Panc1 (cell line): ENCODE results near the gene SPPL2A. TPM values are rescaled to one million over a fixed set of nuclear protein-coding genes. Genes with fewer than 3 reads are reported as not detected.
A peak's percentile ranks its signal among the peaks of the same experiment; 100 is the strongest.

Experiments
- ATAC-seq: fragments of 200-7000 bp; cut with Tn5 transposase; 2 replicates; pipeline ENCODE4 v1.9.1; 2020; ENCODE audit warnings: mild to moderate bottlenecking, moderate library complexity
- BruUV-seq: library from RNA; stranded (reverse); fragments of 400-500 nt; replicated peaks from 2 replicates; lab custom pipeline; 2021; lab: Mats Ljungman, UMichigan
- CTCF ChIA-PET: fragments of 300-600 bp; sonication (Branson Sonifier 250); formaldehyde crosslinking; loops from one replicate; lab custom pipeline; 2022; ENCODE audit warnings: antibody characterized with exemption; lab: Charles Lee
- POLR2A ChIA-PET: fragments of 300-600 bp; sonication (Branson Sonifier 250); formaldehyde crosslinking; loops from one replicate; lab custom pipeline; 2022; ENCODE audit warnings: antibody characterized with exemption; lab: Charles Lee
- DNase-seq: peaks from one replicate; pipeline ENCODE4 v3.0.0-alpha.2; 2010; ENCODE audit warnings: low read depth, low spot score
- H3K27ac ChIP-seq: 2 replicates; pipeline ENCODE4 v1.5.1; 2011; ENCODE audit warnings: mild to moderate bottlenecking, low read length, inconsistent platforms
- H3K27me3 ChIP-seq: fragments of 200-500 bp; sonication (Bioruptor generic); 2 replicates; pipeline ENCODE4 v1.6.0; 2014; ENCODE audit warnings: low read length, inconsistent platforms; ENCODE audit not compliant: control insufficient read depth, insufficient read depth
- H3K36me3 ChIP-seq: fragments of 200-500 bp; sonication (Bioruptor generic); 2 replicates; pipeline ENCODE4 v1.5.1; 2014; ENCODE audit warnings: inconsistent platforms, mild to moderate bottlenecking, low read length, moderate library complexity; ENCODE audit not compliant: control insufficient read depth, insufficient read depth
- H3K4me1 ChIP-seq: 2 replicates; pipeline ENCODE4 v1.5.1; 2011; ENCODE audit warnings: inconsistent platforms, mild to moderate bottlenecking, low read length, moderate library complexity; ENCODE audit not compliant: control insufficient read depth, insufficient read depth
- H3K4me3 ChIP-seq, 2 experiments: 2 replicates each; pipeline ENCODE4 v1.5.1; 2011 to 2012; ENCODE audit warnings: low read depth in 2 of 2, low read length in 2 of 2, mild to moderate bottlenecking in 2 of 2, inconsistent platforms in 1 of 2, moderate library complexity in 1 of 2
- H3K9me3 ChIP-seq: fragments of 200-500 bp; sonication (Bioruptor generic); 2 replicates; pipeline ENCODE4 v1.5.1; 2014; ENCODE audit warnings: low read depth, mild to moderate bottlenecking, inconsistent platforms, low read length, moderate library complexity; ENCODE audit not compliant: control insufficient read depth, insufficient read depth
- CTCF ChIP-seq: fragments of 450-650 bp; IDR thresholded peaks from 2 replicates; pipeline ENCODE4 v1.5.1; 2017; ENCODE audit warnings: mild to moderate bottlenecking
- POLR2AphosphoS5 ChIP-seq: IDR thresholded peaks from 2 replicates; pipeline ENCODE4 v1.6.1; 2012; ENCODE audit warnings: mild to moderate bottlenecking, low read depth, low read length, moderate library complexity
- REST ChIP-seq, 2 experiments: IDR thresholded peaks; 2 replicates each; pipeline ENCODE4 v1.6.1; 2011 to 2012; ENCODE audit warnings: low read depth in 2 of 2, control low read depth in 1 of 2, low read length in 1 of 2, mild to moderate bottlenecking in 1 of 2, moderate library complexity in 1 of 2; ENCODE audit not compliant: insufficient read depth in 1 of 2
- SIN3A ChIP-seq: IDR thresholded peaks from 2 replicates; pipeline ENCODE4 v1.6.1; 2012; ENCODE audit warnings: low read depth, mild to moderate bottlenecking, low read length, moderate library complexity, borderline replicate concordance; ENCODE audit not compliant: insufficient read depth
- TCF7L2 ChIP-seq: IDR thresholded peaks from 2 replicates; pipeline ENCODE4 v1.6.1; 2011; ENCODE audit warnings: mild to moderate bottlenecking, low read depth, low read length, inconsistent platforms
- in situ Hi-C: cut with HindIII; loops from 2 replicates; pipeline ENCODE4 v1.10.0; 2016; ENCODE audit warnings: low sequenced_read_pairs, low pct_unique_long_range_greater_than_20kb
- intact Hi-C: fragments of 100-400 bp; cut with micrococcal nuclease; formaldehyde crosslinking; loops from one replicate; pipeline ENCODE4 v1.10.0; 2022; ENCODE audit not compliant: unreplicated experiment
- total RNA-seq: library from RNA; stranded (reverse); gene quantifications from one replicate; pipeline ENCODE4 v1.2.1, GENCODE V29; 2021; ENCODE audit not compliant: unreplicated experiment

The SPPL2A gene
- total RNA-seq, 1 experiment from 2014 or later, result 154 TPM

GRCh38 chr15:50767332-50767861 is 1.9 kb upstream of the SPPL2A start:
- ATAC-seq (no peak), DNase-seq (no peak)
- Histone ChIP-seq H3K4me1 (peaks cover 14% of the 10 kb centered on the region; the same call in 1 of the 2 replicates), H3K27me3 (no peaks in the 10 kb centered on the region), H3K9me3 (no peaks in the 10 kb centered on the region), H3K36me3 (no peaks in the 10 kb centered on the region; the same call in 1 of the 2 replicates), H3K27ac (no peak overlapping the region; the same call in 1 of the 2 replicates), H3K4me3 (no peak overlapping the region)
- 0 out of 2 replicates have a peak, but pooled peaks have one; percentile 27 for TF ChIP-seq TCF7L2
- no peak for TF ChIP-seq SIN3A
- ChIA-PET CTCF (interaction anchor here (0.5 kb wide), 1 partner anchor 89 kb away, joined by 4 read pairs; no protein-coding TSS in a partner anchor), POLR2A (no interaction called here)
- in situ Hi-C loops (no loop called here), intact Hi-C loops (loop anchor here (10.0 kb wide), 1 partner anchor 107 kb away; no protein-coding TSS in a partner anchor)
- no TSS peak for BruUV-seq

GRCh38 chr15:50764461-50765194 is 878 bp downstream of the SPPL2A start:
- no peak; the same call in none of the 2 replicates for TF ChIP-seq TCF7L2
- TF ChIP-seq SIN3A, result no peak
- no peak for TF ChIP-seq REST (IDR thresholded peaks at IDR 0.05; ENCODE audit: insufficient read depth in 1 of 2, low read depth in 2 of 2, low read length in 1 of 2)
- TF ChIP-seq POLR2AphosphoS5, result no peak
- no peak for TF ChIP-seq CTCF
- ATAC-seq (peak; percentile 1; the same call in 1 of the 2 replicates), DNase-seq (no peak)
- Histone ChIP-seq H3K4me1 (peaks cover 14% of the 10 kb centered on the region; the same call in 1 of the 2 replicates), H3K27me3 (no peaks in the 10 kb centered on the region), H3K36me3 (no peaks in the 10 kb centered on the region; the same call in 1 of the 2 replicates), H3K4me3 (peak overlapping the region; percentile 77 to 91), H3K9me3 (no peaks in the 10 kb centered on the region), H3K27ac (peak overlapping the region; percentile 98)
- ChIA-PET CTCF (interaction anchor here (0.6 to 0.9 kb wide), 3 partner anchors 112 to 719 kb away, joined by 3 read pairs; no protein-coding TSS in a partner anchor), POLR2A (interaction anchor here (0.7 to 1.2 kb wide), 3 partner anchors 10 to 77 kb away, joined by 3 to 7 read pairs (median 6); no protein-coding TSS in a partner anchor)
- no TSS peak for BruUV-seq
- intact Hi-C loops (loop anchor here (10.0 kb wide), 1 partner anchor 110 kb away; no protein-coding TSS in a partner anchor), in situ Hi-C loops (no loop called here)
